ENCODE results near the gene EXT2.

Gene EXT2

DNA sequence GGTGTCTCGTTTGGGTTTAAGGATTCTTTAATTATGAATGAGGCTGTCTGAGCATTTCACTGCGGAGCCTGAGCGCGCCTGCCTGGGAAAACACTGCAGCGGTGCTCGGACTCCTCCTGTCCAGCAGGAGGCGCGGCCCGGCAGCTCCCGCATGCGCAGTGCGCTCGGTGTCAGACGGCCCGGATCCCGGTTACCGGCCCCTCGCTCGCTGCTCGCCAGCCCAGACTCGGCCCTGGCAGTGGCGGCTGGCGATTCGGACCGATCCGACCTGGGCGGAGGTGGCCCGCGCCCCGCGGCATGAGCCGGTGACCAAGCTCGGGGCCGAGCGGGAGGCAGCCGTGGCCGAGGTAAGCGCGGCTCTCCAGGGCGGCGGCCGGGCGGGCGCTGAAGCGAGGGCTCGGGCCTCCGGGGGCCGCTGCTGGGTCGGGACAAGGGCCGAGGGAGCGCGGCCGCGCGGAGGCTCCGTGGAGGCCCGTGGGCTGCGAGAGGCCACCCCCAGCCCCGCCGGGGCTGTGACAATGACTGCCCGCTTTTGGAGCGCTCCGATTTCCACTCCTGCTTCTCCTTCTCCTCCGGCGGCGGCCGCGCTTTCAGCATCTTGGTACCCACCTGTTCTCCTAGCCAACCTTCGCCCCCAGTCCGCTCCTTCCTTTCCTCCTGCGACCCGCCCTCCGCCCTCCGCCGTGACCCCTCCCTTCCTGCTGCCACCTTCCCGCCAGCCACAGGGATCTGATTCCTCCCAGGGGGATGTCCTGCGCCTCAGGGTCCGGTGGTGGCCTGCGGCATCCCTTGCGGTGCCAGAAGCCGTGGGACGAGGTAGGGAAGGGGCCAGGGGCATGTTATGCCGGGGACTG is at the start of gene EXT2:
Gene EXT2 (plus strand): TSS at position 173 of the 854 bp plus-strand sequence. CDS start 12,035 bp downstream, outside the sequence.
- no peaks in the 10 kb centered on the region for H3K9me2 ChIP-seq (replicated peaks; ENCODE audit: low read depth, low read length)
- H2AFZ ChIP-seq (ENCODE audit: low read length), result peak within 1 kb of the TSS; percentile 51; the same call in 1 of the 2 replicates
- H3K4me1 ChIP-seq (ENCODE audit: insufficient read depth, low read length, poor library complexity, severe bottlenecking), result peaks cover 18% of the 10 kb centered on the region
- peaks cover 25% of the 10 kb centered on the region for H3K79me2 ChIP-seq (ENCODE audit: insufficient read depth, low read length)
- peak within 1 kb of the TSS; percentile 84 for H3K4me3 ChIP-seq (ENCODE audit: low read length, poor library complexity, severe bottlenecking)
- H4K20me1 ChIP-seq (ENCODE audit: insufficient read depth, low read length, poor library complexity, severe bottlenecking), result peaks cover 11% of the 10 kb centered on the region
- H3K27me3 ChIP-seq (ENCODE audit: insufficient read depth, low read length, poor library complexity, severe bottlenecking), result no peaks in the 10 kb centered on the region
- no peaks in the 10 kb centered on the region for H3F3A ChIP-seq (ENCODE audit: low read depth)
- H3K36me3 ChIP-seq (ENCODE audit: insufficient read depth, low read length), result no peaks in the 10 kb centered on the region
- H3K4me2 ChIP-seq (ENCODE audit: low read depth, low read length, poor library complexity, severe bottlenecking), result peak within 1 kb of the TSS; percentile 88
- peak; percentile 81 for TF ChIP-seq CTCF (conservative IDR thresholded peaks at IDR 0.05; ENCODE audit: low read length)
- no peak for TF ChIP-seq EZH2phosphoT487 (IDR thresholded peaks at IDR 0.05; ENCODE audit: borderline replicate concordance)
- no peaks in the 10 kb centered on the region for H3K9me3 ChIP-seq (ENCODE audit: insufficient read depth, low read depth, low read length)
- H3K9ac ChIP-seq (ENCODE audit: low read depth, low read length, poor library complexity, severe bottlenecking), result peak within 1 kb of the TSS; percentile 84

DNA sequence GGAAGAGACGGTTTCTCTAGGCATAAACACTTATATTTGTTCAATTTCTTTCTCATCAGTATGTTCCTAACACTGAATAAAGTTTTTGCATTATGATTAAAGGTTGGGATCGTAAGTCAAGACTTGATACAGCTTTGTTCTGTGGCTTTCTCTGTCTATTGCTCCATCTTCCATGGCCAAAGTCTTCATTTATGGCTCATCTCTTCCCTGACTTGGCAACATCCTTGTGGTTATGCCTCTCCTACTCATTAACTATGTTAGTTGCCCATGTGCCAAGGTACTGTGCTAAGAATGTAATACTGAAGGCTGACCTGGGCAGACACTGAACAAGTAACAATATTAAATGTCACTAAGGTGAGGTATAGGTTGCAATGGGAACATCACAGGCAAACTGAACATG is 49.3 kb upstream of the EXT2 start:
- Histone ChIP-seq H3K9me3 (ENCODE audit: insufficient read depth, low read depth, low read length) (peaks cover 3% of the 10 kb centered on the region; the same call in 1 of the 2 replicates), H4K20me1 (ENCODE audit: insufficient read depth, low read length, poor library complexity, severe bottlenecking) (no peaks in the 10 kb centered on the region), H2AFZ (ENCODE audit: low read length) (no peak overlapping the region), H3K9me2 (replicated peaks; ENCODE audit: low read depth, low read length) (no peaks in the 10 kb centered on the region), H3K79me2 (ENCODE audit: insufficient read depth, low read length) (no peaks in the 10 kb centered on the region), H3K36me3 (ENCODE audit: insufficient read depth, low read length) (no peaks in the 10 kb centered on the region), H3K4me3 (ENCODE audit: low read length, poor library complexity, severe bottlenecking) (no peak overlapping the region), H3K27me3 (ENCODE audit: insufficient read depth, low read length, poor library complexity, severe bottlenecking) (no peaks in the 10 kb centered on the region), H3K4me2 (ENCODE audit: low read depth, low read length, poor library complexity, severe bottlenecking) (no peak overlapping the region), H3F3A (ENCODE audit: low read depth) (no peaks in the 10 kb centered on the region), H3K4me1 (ENCODE audit: insufficient read depth, low read length, poor library complexity, severe bottlenecking) (no peaks in the 10 kb centered on the region), H3K9ac (ENCODE audit: low read depth, low read length, poor library complexity, severe bottlenecking) (no peak overlapping the region)
- TF ChIP-seq EZH2phosphoT487 (IDR thresholded peaks at IDR 0.05; ENCODE audit: borderline replicate concordance), result no peak
- TF ChIP-seq CTCF (conservative IDR thresholded peaks at IDR 0.05; ENCODE audit: low read length), result no peak

DNA sequence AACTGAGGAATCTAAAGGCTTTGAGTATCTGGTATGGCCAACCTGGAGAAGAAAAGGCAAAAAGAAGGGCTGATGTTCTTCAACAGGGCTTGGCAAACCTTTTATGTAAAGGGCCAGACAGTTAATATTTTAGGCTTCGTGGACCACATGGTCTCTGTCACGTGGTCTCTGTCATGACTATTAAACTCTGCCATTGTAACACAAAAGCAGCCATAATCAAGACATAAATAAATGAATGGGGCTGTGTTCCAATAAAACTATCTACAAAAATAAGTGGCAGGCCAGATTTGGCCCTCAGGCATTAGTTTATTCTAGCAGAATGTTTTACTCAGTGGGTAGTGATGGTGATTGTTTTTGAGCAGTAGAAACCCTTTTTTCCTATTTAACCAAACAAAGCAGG is 48.2 kb upstream of the EXT2 start:
- no peak overlapping the region for H3K9ac ChIP-seq (ENCODE audit: low read depth, low read length, poor library complexity, severe bottlenecking)
- H3F3A ChIP-seq (ENCODE audit: low read depth), result no peaks in the 10 kb centered on the region
- no peaks in the 10 kb centered on the region for H3K9me3 ChIP-seq (ENCODE audit: insufficient read depth, low read depth, low read length)
- no peak overlapping the region for H3K4me3 ChIP-seq (ENCODE audit: low read length, poor library complexity, severe bottlenecking)
- H3K79me2 ChIP-seq (ENCODE audit: insufficient read depth, low read length), result no peaks in the 10 kb centered on the region
- H3K9me2 ChIP-seq (replicated peaks; ENCODE audit: low read depth, low read length), result no peaks in the 10 kb centered on the region
- H3K4me2 ChIP-seq (ENCODE audit: low read depth, low read length, poor library complexity, severe bottlenecking), result no peak overlapping the region
- no peaks in the 10 kb centered on the region for H3K27me3 ChIP-seq (ENCODE audit: insufficient read depth, low read length, poor library complexity, severe bottlenecking)
- TF ChIP-seq EZH2phosphoT487 (IDR thresholded peaks at IDR 0.05; ENCODE audit: borderline replicate concordance) (no peak), CTCF (conservative IDR thresholded peaks at IDR 0.05; ENCODE audit: low read length) (no peak)
- H4K20me1 ChIP-seq (ENCODE audit: insufficient read depth, low read length, poor library complexity, severe bottlenecking), result no peaks in the 10 kb centered on the region
- no peaks in the 10 kb centered on the region for H3K4me1 ChIP-seq (ENCODE audit: insufficient read depth, low read length, poor library complexity, severe bottlenecking)
- H2AFZ ChIP-seq (ENCODE audit: low read length), result no peak overlapping the region; the same call in 1 of the 2 replicates
- H3K36me3 ChIP-seq (ENCODE audit: insufficient read depth, low read length), result no peaks in the 10 kb centered on the region

Data from Loucy (cell line).